Measurements from ENCODE around the gene NAB2. TPM values are rescaled to one million over a fixed set of nuclear protein-coding genes. Genes with fewer than 3 reads are reported as not detected.

The NAB2 gene
- total and polyA plus RNA-seq, 4 donors = 1.9 to 10.0 (median 6.2) TPM

- no peak for TF ChIP-seq ATF3 (IDR thresholded peaks at IDR 0.05)
- TF ChIP-seq FOXA1 (IDR thresholded peaks at IDR 0.05) = no peak
- TF ChIP-seq NR2F2 (IDR thresholded peaks at IDR 0.05) = no peak
- TF ChIP-seq FOXA2 (IDR thresholded peaks at IDR 0.05) = no peak
- no peak for TF ChIP-seq HNF4G (IDR thresholded peaks at IDR 0.05)
- no peak for TF ChIP-seq MAX (IDR thresholded peaks at IDR 0.05)
- TF ChIP-seq SP1 (IDR thresholded peaks at IDR 0.05) = no peak
- no peak for TF ChIP-seq RAD21 (IDR thresholded peaks at IDR 0.05)
- no peak for TF ChIP-seq HNF4A (conservative IDR thresholded peaks at IDR 0.05)
- no peak for TF ChIP-seq GABPA (IDR thresholded peaks at IDR 0.05 in 1 of 2, conservative IDR thresholded peaks at IDR 0.05 in 1 of 2)
These were observed 37.6 kb downstream of the NAB2 start (continued) for GRCh38 chr12:57126561-57126960.

- H3K4me3 ChIP-seq (ENCODE audit: low read depth in 1 of 3, low read length in 3 of 3) = peak overlapping the region; percentile 8 to 78 (median 72)
- TF ChIP-seq HNF4A (conservative IDR thresholded peaks at IDR 0.05) (peak; percentile 89 to 90), EGR1 (IDR thresholded peaks at IDR 0.05; ENCODE audit: low read depth in 2 of 2) (peak; percentile 4 to 41), ATF3 (IDR thresholded peaks at IDR 0.05) (peak; percentile 22), RXRA (IDR thresholded peaks at IDR 0.05) (peak; percentile 90 to 92), GABPA (IDR thresholded peaks at IDR 0.05 in 1 of 2, conservative IDR thresholded peaks at IDR 0.05 in 1 of 2) (no peak), CTCF (IDR thresholded peaks at IDR 0.05; ENCODE audit: low read depth, low read length, missing input control) (no peak), YY1 (IDR thresholded peaks at IDR 0.05) (peak; percentile 78), TAF1 (conservative IDR thresholded peaks at IDR 0.05) (peak; percentile 15), HNF4G (IDR thresholded peaks at IDR 0.05) (peak; percentile 75), FOXA2 (IDR thresholded peaks at IDR 0.05) (no peak), MAX (IDR thresholded peaks at IDR 0.05) (peak; percentile 84), ZBTB33 (IDR thresholded peaks at IDR 0.05) (no peak), FOXA1 (IDR thresholded peaks at IDR 0.05) (no peak), NR2F2 (IDR thresholded peaks at IDR 0.05) (peak; percentile 63), SP1 (IDR thresholded peaks at IDR 0.05) (peak; percentile 63), RAD21 (IDR thresholded peaks at IDR 0.05) (peak; percentile 61 to 66), JUND (IDR thresholded peaks at IDR 0.05) (peak; percentile 21 to 36)
- TF ChIP-seq, protein P1, sequence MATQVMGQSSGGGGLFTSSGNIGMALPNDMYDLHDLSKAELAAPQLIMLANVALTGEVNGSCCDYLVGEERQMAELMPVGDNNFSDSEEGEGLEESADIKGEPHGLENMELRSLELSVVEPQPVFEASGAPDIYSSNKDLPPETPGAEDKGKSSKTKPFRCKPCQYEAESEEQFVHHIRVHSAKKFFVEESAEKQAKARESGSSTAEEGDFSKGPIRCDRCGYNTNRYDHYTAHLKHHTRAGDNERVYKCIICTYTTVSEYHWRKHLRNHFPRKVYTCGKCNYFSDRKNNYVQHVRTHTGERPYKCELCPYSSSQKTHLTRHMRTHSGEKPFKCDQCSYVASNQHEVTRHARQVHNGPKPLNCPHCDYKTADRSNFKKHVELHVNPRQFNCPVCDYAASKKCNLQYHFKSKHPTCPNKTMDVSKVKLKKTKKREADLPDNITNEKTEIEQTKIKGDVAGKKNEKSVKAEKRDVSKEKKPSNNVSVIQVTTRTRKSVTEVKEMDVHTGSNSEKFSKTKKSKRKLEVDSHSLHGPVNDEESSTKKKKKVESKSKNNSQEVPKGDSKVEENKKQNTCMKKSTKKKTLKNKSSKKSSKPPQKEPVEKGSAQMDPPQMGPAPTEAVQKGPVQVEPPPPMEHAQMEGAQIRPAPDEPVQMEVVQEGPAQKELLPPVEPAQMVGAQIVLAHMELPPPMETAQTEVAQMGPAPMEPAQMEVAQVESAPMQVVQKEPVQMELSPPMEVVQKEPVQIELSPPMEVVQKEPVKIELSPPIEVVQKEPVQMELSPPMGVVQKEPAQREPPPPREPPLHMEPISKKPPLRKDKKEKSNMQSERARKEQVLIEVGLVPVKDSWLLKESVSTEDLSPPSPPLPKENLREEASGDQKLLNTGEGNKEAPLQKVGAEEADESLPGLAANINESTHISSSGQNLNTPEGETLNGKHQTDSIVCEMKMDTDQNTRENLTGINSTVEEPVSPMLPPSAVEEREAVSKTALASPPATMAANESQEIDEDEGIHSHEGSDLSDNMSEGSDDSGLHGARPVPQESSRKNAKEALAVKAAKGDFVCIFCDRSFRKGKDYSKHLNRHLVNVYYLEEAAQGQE (IDR thresholded peaks at IDR 0.05) = no peak
- DNase-seq (ENCODE audit: low spot score) = peak; percentile 70
- H3K36me3 ChIP-seq (ENCODE audit: control insufficient read depth in 4 of 4, insufficient read depth in 3 of 4, low read depth in 1 of 4, low read length in 3 of 4) = peaks cover 0 to under 1% (median 0%) of the 10 kb centered on the region in 4 donors
- 3% methylated on average over 26 of the region's 26 CpGs for WGBS
- H3K27me3 ChIP-seq (ENCODE audit: control insufficient read depth in 4 of 4, insufficient read depth in 4 of 4, low read length in 3 of 4) = no peaks in the 10 kb centered on the region
- peak overlapping the region; percentile 87 to 99 for H3K27ac ChIP-seq (ENCODE audit: low read depth in 1 of 2, low read length in 2 of 2)
- H3K9me3 ChIP-seq (ENCODE audit: control insufficient read depth in 4 of 4, low read length in 3 of 4) = no peaks in the 10 kb centered on the region
- H3K4me1 ChIP-seq (ENCODE audit: control insufficient read depth in 4 of 4, insufficient read depth in 4 of 4, low read length in 3 of 4) = peaks cover 6 to 35% (median 29%) of the 10 kb centered on the region in 4 donors
- peak overlapping the region; percentile 17 to 50 for H3K9ac ChIP-seq (ENCODE audit: low read depth in 1 of 2, low read length in 2 of 2)
These were observed 38.3 kb downstream of the NAB2 start for GRCh38 chr12:57127101-57127725.

Data from liver (tissue), 9 donors.